Trophoblast cell (in vitro differentiated cells and primary cell): ENCODE measurements around the gene SIK2.

Experiments used
- DNase-seq, 2 donors: peaks; one replicate each; pipeline ENCODE4 v3.0.0-alpha.2; 2016
- H2AFZ ChIP-seq: 2 replicates; pipeline ENCODE4 v1.6.1; 2013; ENCODE audit warnings: low read length, moderate library complexity, mild to moderate bottlenecking; ENCODE audit not compliant: insufficient read depth, poor library complexity
- H2AK5ac ChIP-seq: 2 replicates; pipeline ENCODE4 v1.6.1; 2013; ENCODE audit warnings: mild to moderate bottlenecking, low read length
- H2BK120ac ChIP-seq: 2 replicates; pipeline ENCODE4 v1.6.1; 2013; ENCODE audit warnings: low read length, mild to moderate bottlenecking, moderate library complexity; ENCODE audit not compliant: insufficient read depth, poor library complexity
- H2BK12ac ChIP-seq: 2 replicates; pipeline ENCODE4 v1.6.1; 2013; ENCODE audit warnings: mild to moderate bottlenecking, low read length, moderate library complexity
- H2BK5ac ChIP-seq: 2 replicates; pipeline ENCODE4 v1.6.1; 2013; ENCODE audit warnings: low read length, low read depth, moderate library complexity, mild to moderate bottlenecking; ENCODE audit not compliant: poor library complexity
- H3K14ac ChIP-seq: 2 replicates; pipeline ENCODE4 v1.6.1; 2013; ENCODE audit warnings: mild to moderate bottlenecking, low read length
- H3K18ac ChIP-seq: 2 replicates; pipeline ENCODE4 v1.6.1; 2013; ENCODE audit warnings: mild to moderate bottlenecking, low read length
- H3K23ac ChIP-seq: 2 replicates; pipeline ENCODE4 v1.6.1; 2013; ENCODE audit warnings: low read length
- H3K27ac ChIP-seq: 2 replicates; pipeline ENCODE4 v1.5.1; 2013; ENCODE audit warnings: low read depth, mild to moderate bottlenecking, inconsistent platforms, low read length, moderate library complexity
- H3K27me3 ChIP-seq: 2 replicates; pipeline ENCODE4 v1.6.1; 2013; ENCODE audit warnings: inconsistent platforms, mild to moderate bottlenecking, low read length, moderate library complexity; ENCODE audit not compliant: insufficient read depth
- H3K36me3 ChIP-seq, 2 experiments: 1 replicate in 1 of 2; 2 replicates in 1 of 2; pipeline ENCODE4 v1.6.1; 2013; ENCODE audit warnings: low read length in 2 of 2, mild to moderate bottlenecking in 2 of 2, moderate library complexity in 1 of 2; ENCODE audit not compliant: insufficient read depth in 2 of 2, control insufficient read depth in 1 of 2
- H3K4ac ChIP-seq: 2 replicates; pipeline ENCODE4 v1.6.1; 2013; ENCODE audit warnings: low read depth, mild to moderate bottlenecking, low read length, moderate library complexity
- H3K4me1 ChIP-seq, 2 experiments: 1 replicate in 1 of 2; 2 replicates in 1 of 2; pipeline ENCODE4 v1.6.1; 2013; ENCODE audit warnings: low read length in 2 of 2, mild to moderate bottlenecking in 2 of 2, moderate library complexity in 1 of 2; ENCODE audit not compliant: insufficient read depth in 2 of 2, control insufficient read depth in 1 of 2
- H3K4me2 ChIP-seq: 2 replicates; pipeline ENCODE4 v1.6.1; 2013; ENCODE audit warnings: inconsistent platforms, mild to moderate bottlenecking, low read length, moderate library complexity
- H3K4me3 ChIP-seq: 2 replicates; pipeline ENCODE4 v1.5.1; 2013; ENCODE audit warnings: mild to moderate bottlenecking, low read depth, low read length, inconsistent platforms
- H3K79me1 ChIP-seq: one replicate; pipeline ENCODE4 v1.6.1; 2013; ENCODE audit warnings: low read length
- H3K79me2 ChIP-seq: 2 replicates; pipeline ENCODE4 v1.6.1; 2013; ENCODE audit warnings: low read length, mild to moderate bottlenecking; ENCODE audit not compliant: control insufficient read depth, insufficient read depth, poor library complexity
- H3K9ac ChIP-seq: 2 replicates; pipeline ENCODE4 v1.6.1; 2013; ENCODE audit warnings: mild to moderate bottlenecking, low read length
- H3K9me3 ChIP-seq: 2 replicates; pipeline ENCODE4 v1.6.1; 2013; ENCODE audit warnings: low read depth, mild to moderate bottlenecking, control low read depth, inconsistent platforms, low read length; ENCODE audit not compliant: insufficient read depth
- H4K12ac ChIP-seq: 2 replicates; pipeline ENCODE4 v1.6.1; 2013; ENCODE audit warnings: low read depth, mild to moderate bottlenecking, low read length, moderate library complexity
- H4K8ac ChIP-seq: 2 replicates; pipeline ENCODE4 v1.6.1; 2013; ENCODE audit warnings: low read depth, mild to moderate bottlenecking, low read length, moderate library complexity
- H4K91ac ChIP-seq: one replicate; pipeline ENCODE4 v1.6.1; 2013; ENCODE audit warnings: low read depth, mild to moderate bottlenecking, low read length, moderate library complexity
- WGBS: extraction: QIAGEN DNeasy Blood & Tissue Kit; methylation state at CpG from one replicate; pipeline ENCODE4 v1.1.7; 2013; ENCODE audit warnings: missing lambda C conversion rate; ENCODE audit not compliant: insufficient read length, insufficient coverage; ENCODE audit errors: extremely low coverage; 5-methylcytosine and 5-hydroxymethylcytosine counted together

Gene SIK2

GRCh38 chr11:111724615-111725129 is 122.4 kb downstream of the SIK2 start:
- no peak overlapping the region for H2BK5ac ChIP-seq
- H3K23ac ChIP-seq, result no peak overlapping the region
- H3K4me2 ChIP-seq, result no peak overlapping the region
- no peak overlapping the region for H2BK12ac ChIP-seq
- peaks cover 45 to 63% of the 10 kb centered on the region in 2 experiments for H3K36me3 ChIP-seq
- H4K8ac ChIP-seq, result no peak overlapping the region
- no peak overlapping the region for H3K27ac ChIP-seq
- no peaks in the 10 kb centered on the region for H3K4me1 ChIP-seq
- H3K14ac ChIP-seq, result no peak overlapping the region
- H3K9me3 ChIP-seq, result no peaks in the 10 kb centered on the region
- no peak overlapping the region for H3K18ac ChIP-seq
- no peaks in the 10 kb centered on the region for H3K79me2 ChIP-seq
- H3K27me3 ChIP-seq, result no peaks in the 10 kb centered on the region
- no peak for DNase-seq
- H2AK5ac ChIP-seq, result no peak overlapping the region
- H3K9ac ChIP-seq, result no peak overlapping the region
- H2AFZ ChIP-seq, result no peak overlapping the region
- no peak overlapping the region for H3K4me3 ChIP-seq
- WGBS, result no CpG with 5 or more reads among the region's 11 CpGs
- H2BK120ac ChIP-seq, result no peak overlapping the region
- H3K4ac ChIP-seq, result no peak overlapping the region
- no peaks in the 10 kb centered on the region for H3K79me1 ChIP-seq
- no peak overlapping the region for H4K91ac ChIP-seq
- no peak overlapping the region for H4K12ac ChIP-seq

DNA sequence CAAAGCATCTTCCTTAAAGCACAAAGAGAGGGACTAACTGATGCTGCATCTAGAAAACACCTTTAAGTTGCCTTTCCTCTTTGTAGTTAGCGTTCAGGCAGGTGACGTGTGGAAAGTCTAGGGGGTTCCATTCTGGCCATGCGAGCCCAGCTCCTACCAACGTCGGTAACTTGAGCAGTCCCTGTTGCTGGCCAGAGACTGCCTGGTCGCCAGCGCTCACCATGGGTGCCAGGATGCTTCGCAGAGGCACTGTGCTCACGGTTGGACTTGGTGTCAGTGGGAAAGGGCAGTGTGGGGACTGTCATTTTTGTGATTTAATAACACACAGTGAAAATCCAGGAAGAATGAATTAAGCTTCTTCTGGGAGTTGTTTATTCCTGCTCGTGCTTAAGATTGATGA is 123.4 kb downstream of the SIK2 start:
- no peaks in the 10 kb centered on the region for H3K27me3 ChIP-seq
- no peak overlapping the region for H2BK5ac ChIP-seq
- no peak overlapping the region for H4K8ac ChIP-seq
- no peak overlapping the region for H2BK120ac ChIP-seq
- no peak overlapping the region for H4K91ac ChIP-seq
- H3K36me3 ChIP-seq, result peaks cover 39 to 54% of the 10 kb centered on the region in 2 experiments
- no peaks in the 10 kb centered on the region for H3K79me1 ChIP-seq
- no peak for DNase-seq
- H4K12ac ChIP-seq, result no peak overlapping the region
- no peaks in the 10 kb centered on the region for H3K79me2 ChIP-seq
- no peak overlapping the region for H3K14ac ChIP-seq
- no CpG with 5 or more reads among the region's 10 CpGs for WGBS
- no peak overlapping the region for H3K4ac ChIP-seq
- H3K4me1 ChIP-seq, result no peaks in the 10 kb centered on the region
- H3K27ac ChIP-seq, result no peak overlapping the region
- no peak overlapping the region for H3K23ac ChIP-seq
- H2BK12ac ChIP-seq, result no peak overlapping the region
- no peak overlapping the region for H3K18ac ChIP-seq
- H3K4me2 ChIP-seq, result no peak overlapping the region
- no peak overlapping the region for H2AFZ ChIP-seq
- H3K4me3 ChIP-seq, result no peak overlapping the region
- H2AK5ac ChIP-seq, result no peak overlapping the region
- H3K9me3 ChIP-seq, result no peaks in the 10 kb centered on the region
- H3K9ac ChIP-seq, result no peak overlapping the region

DNA sequence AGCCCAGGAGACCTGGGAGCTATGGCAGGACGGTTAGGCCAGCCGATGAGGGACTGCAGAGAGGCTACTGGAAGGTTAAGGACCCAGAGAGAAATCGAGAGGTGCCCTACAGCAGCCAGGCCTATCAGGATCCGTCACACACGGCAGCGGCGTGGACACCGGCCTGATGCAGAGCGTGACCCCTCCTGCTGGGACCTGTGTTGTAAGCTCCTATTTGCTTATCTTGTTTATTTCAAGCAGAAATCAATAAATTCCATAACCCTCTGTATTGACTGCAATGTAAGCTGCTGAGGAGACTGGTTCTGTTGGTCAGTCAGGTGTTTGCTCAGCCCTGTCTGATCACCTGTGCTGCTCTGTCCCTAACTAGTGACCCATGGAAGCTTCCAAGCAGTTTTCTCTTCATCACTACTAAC is 124.1 kb downstream of the SIK2 start:
- no CpG with 5 or more reads among the region's 9 CpGs for WGBS

DNA sequence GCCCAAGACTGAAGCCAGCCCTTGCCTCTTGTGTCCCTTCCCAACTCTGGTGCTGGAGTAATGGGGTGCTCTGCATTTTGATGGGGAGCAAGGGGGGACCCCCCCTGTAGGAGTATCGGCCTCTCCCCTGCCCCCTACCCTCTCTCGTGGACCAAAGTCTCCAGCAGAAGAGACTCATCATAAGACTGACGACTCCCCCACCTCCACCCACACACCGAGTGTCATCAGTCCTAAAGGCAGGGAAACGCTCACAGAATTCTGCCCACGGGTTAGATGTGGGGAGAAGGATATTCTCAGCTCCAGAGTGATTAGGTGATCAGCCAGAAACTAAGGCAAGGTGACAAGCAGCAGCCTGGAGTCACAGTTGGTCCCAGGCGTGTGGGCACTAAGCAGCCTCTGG is 125.2 kb downstream of the SIK2 start:
- H3K27ac ChIP-seq, result no peak overlapping the region
- H3K23ac ChIP-seq, result no peak overlapping the region
- H3K4me1 ChIP-seq, result no peaks in the 10 kb centered on the region
- no peak overlapping the region for H2AFZ ChIP-seq
- no peak overlapping the region for H2BK12ac ChIP-seq
- H2AK5ac ChIP-seq, result no peak overlapping the region
- H3K9ac ChIP-seq, result no peak overlapping the region
- no peak overlapping the region for H3K14ac ChIP-seq
- no peak overlapping the region for H3K4me2 ChIP-seq
- no peaks in the 10 kb centered on the region for H3K79me2 ChIP-seq
- H2BK120ac ChIP-seq, result no peak overlapping the region
- H4K12ac ChIP-seq, result no peak overlapping the region
- H3K27me3 ChIP-seq, result no peaks in the 10 kb centered on the region
- no peak for DNase-seq
- no peak overlapping the region for H3K4ac ChIP-seq
- no peak overlapping the region for H2BK5ac ChIP-seq
- no peak overlapping the region for H3K4me3 ChIP-seq
- H3K9me3 ChIP-seq, result no peaks in the 10 kb centered on the region
- no peaks in the 10 kb centered on the region for H3K79me1 ChIP-seq
- H3K36me3 ChIP-seq, result peaks cover 30 to 41% of the 10 kb centered on the region in 2 experiments
- no CpG with 5 or more reads among the region's 7 CpGs for WGBS
- H4K8ac ChIP-seq, result no peak overlapping the region
- H4K91ac ChIP-seq, result no peak overlapping the region
- H3K18ac ChIP-seq, result no peak overlapping the region

More for the DNA sequence above, 124.1 kb downstream of the SIK2 start:
- Histone ChIP-seq H2BK120ac (no peak overlapping the region), H2AFZ (no peak overlapping the region), H3K4me1 (no peaks in the 10 kb centered on the region), H4K8ac (no peak overlapping the region), H3K36me3 (peaks cover 34 to 48% of the 10 kb centered on the region in 2 experiments), H3K79me1 (no peaks in the 10 kb centered on the region), H2AK5ac (no peak overlapping the region), H3K18ac (no peak overlapping the region), H4K12ac (no peak overlapping the region), H3K4me2 (no peak overlapping the region), H3K4me3 (no peak overlapping the region), H3K27me3 (no peaks in the 10 kb centered on the region), H3K23ac (no peak overlapping the region), H2BK5ac (no peak overlapping the region), H4K91ac (no peak overlapping the region), H2BK12ac (no peak overlapping the region), H3K9ac (no peak overlapping the region), H3K14ac (no peak overlapping the region), H3K27ac (no peak overlapping the region), H3K79me2 (no peaks in the 10 kb centered on the region), H3K4ac (no peak overlapping the region), H3K9me3 (no peaks in the 10 kb centered on the region)
- no peak for DNase-seq
